HFF-Myc (cell line): ENCODE measurements around the gene CYP17A1.
"Not testable (repeated sequence)": the region's sequence is repeated elsewhere in the genome, so short reads cannot be mapped to it uniquely, and the experiment has no call there.

Experiments
- DNase-seq: peaks from one replicate; pipeline ENCODE4 v3.0.0-alpha.2; 2011; ENCODE audit warnings: low read depth; ENCODE audit errors: extremely low read depth
- H3K4me3 ChIP-seq: replicated peaks from 2 replicates; pipeline ENCODE4 v1.5.1; 2011; ENCODE audit warnings: low read depth, mild to moderate bottlenecking, control low read depth, low read length
- TF ChIP-seq, protein P1 (sequence below): IDR thresholded peaks from 2 replicates; pipeline ENCODE4 v1.5.1; 2012; ENCODE audit warnings: mild to moderate bottlenecking, low read depth, low read length, control low read depth; ENCODE audit errors: missing control alignments

The CYP17A1 gene

DNA sequence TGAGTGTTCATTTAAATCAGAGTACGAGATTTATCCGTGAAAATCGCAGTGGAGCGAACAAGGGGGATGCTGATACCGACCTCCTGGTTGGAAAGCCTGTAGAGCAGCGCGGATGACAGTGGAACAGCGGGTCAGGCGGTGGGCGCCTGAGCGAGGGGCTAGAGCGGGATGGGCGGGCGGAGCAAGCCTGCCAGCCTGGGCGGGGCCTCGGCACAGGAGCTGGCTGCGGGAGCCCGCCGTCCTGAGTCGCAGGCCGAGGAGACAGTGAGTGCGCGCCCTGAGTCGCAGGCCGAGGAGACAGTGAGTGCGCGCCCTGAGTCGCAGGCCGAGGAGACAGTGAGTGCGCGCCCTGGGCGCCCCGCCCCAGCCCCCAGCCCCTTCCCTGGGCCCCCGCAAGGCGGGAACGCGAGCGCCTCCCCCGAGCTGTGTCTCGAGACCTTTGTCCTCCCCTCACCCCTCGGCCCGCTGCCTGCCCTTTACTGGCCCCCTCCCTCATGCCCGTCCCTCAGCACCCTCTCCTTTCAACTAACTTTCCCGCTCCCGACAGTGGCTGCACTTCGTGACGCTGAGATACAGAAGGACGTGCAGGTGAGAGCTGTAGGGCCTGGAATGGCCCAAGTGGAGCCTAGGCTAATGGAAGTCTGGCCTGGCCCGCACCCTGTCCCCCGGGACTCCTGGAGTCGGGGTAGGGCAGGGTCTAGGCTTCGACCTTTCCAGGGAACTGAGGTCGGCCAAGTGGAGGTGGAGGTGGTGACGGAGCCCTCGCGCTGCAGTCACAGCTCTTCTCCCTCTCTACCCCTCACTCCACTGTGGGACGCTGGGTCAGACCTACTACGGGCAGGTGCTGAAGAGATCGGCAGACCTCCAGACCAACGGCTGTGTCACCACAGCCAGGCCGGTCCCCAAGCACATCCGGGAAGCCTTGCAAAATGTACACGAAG is 32.3 kb upstream of the CYP17A1 start, which contains the start of gene AS3MT:
TSS of gene AS3MT (plus strand) at position 213 of the 941 bp plus-strand sequence. CDS start at position 336, 123 bp downstream.
- peak within 1 kb of the TSS; percentile 43 for H3K4me3 ChIP-seq
- TF ChIP-seq, protein P1, sequence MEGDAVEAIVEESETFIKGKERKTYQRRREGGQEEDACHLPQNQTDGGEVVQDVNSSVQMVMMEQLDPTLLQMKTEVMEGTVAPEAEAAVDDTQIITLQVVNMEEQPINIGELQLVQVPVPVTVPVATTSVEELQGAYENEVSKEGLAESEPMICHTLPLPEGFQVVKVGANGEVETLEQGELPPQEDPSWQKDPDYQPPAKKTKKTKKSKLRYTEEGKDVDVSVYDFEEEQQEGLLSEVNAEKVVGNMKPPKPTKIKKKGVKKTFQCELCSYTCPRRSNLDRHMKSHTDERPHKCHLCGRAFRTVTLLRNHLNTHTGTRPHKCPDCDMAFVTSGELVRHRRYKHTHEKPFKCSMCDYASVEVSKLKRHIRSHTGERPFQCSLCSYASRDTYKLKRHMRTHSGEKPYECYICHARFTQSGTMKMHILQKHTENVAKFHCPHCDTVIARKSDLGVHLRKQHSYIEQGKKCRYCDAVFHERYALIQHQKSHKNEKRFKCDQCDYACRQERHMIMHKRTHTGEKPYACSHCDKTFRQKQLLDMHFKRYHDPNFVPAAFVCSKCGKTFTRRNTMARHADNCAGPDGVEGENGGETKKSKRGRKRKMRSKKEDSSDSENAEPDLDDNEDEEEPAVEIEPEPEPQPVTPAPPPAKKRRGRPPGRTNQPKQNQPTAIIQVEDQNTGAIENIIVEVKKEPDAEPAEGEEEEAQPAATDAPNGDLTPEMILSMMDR, result no peak
- no peak for DNase-seq

GRCh38 chr10:102868911-102869257 is 31.7 kb upstream of the CYP17A1 start:
- H3K4me3 ChIP-seq, result peak overlapping the region; percentile 43
- DNase-seq, result no peak
- TF ChIP-seq, protein P1, result no peak

- TF ChIP-seq, protein P1, result no peak
- no peak overlapping the region for H3K4me3 ChIP-seq
- no peak for DNase-seq
Measured at GRCh38 chr10:102865620-102866019, 28.4 kb upstream of the CYP17A1 start.

GRCh38 chr10:102863660-102864059 is 26.4 kb upstream of the CYP17A1 start:
- H3K4me3 ChIP-seq, result no peak overlapping the region
- TF ChIP-seq, protein P1, result no peak
- DNase-seq, result no peak

DNA sequence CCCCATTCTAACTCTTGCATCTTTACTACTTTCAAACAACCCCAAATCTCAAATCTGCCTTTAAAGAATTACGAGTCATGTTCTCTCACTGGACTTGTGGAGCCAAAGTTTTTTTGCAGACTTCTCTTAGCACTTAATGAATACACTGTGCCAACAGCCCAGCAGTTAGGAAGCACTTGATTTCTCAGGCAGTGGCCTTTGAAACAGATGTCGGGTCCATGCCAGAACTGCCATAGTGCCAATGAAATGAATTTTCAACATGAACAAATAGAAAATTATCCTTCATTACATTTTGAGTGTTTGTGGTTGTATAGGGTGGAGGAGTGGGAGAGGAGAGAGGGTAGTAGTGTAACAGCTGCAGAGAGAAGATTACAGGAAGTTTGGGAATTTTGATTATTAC is 22.7 kb upstream of the CYP17A1 start:
- no peak for DNase-seq
- TF ChIP-seq, protein P1, result no peak
- no peak overlapping the region for H3K4me3 ChIP-seq

DNA sequence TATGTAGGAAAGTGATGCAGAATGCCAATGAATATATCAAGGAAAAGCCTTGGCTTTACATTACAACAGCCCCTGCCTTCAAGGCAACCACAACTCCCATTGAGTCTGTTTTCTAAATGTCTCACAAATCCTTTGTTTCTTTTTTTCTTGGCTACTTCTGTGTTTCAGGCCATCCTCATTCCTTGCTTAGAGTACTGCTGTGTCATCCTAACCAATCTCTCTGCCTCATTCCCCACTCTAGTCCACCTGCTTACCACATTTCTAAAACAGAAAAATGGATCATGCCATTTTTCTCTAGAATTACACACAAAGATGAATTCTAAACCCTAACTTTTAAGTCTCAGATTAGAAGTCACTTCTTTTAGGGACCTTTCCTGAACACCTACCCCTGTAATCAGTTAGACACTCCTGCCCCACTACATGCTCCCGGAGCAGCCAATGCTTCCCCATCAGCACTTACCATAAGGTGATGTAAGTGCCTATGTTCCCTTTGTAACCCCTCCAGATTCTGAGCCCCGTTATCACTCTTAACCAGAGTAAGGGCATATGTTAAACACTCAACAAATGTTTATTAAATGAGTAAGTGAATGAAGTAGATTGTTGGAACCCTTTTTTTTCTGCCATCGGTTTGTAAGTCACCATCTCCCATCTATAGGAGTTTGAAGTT is 19.7 kb upstream of the CYP17A1 start:
- TF ChIP-seq, protein P1, result no peak
- no peak overlapping the region for H3K4me3 ChIP-seq
- no peak for DNase-seq

DNA sequence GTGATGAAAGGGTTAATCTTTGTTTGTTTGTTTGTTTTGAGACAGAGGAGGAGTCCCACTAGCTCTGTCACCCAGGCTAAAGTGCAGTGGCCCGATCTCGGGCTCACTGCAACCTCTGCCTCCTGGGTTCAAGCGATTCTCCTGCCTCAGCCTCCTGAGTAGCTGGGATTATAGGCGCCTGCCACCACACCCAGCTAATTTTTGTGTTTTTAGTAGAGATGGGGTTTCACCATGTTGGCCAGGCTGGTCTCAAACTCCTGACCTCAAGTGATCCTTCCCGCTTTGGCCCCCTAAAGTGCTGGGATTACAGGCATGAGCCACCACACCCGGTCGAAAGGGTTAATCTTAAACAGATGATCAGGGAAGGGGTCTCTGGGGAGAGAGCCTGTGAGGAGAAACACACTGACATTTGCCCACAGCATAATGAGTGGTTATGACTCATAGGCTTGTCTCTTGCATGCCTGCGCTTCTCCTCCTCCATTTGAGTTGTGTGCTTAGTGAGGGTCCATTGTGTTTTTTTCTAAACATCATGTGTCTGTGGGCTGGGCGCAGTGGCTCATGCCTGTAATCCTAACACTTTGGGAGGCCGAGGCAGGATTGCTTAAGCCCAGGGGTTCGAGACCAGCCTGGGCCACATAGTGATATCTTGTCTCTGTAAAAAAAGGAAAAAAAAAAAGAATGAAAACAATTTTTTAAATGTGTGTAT is 18.7 kb upstream of the CYP17A1 start:
- DNase-seq, result peak; percentile 92
- H3K4me3 ChIP-seq, result not testable (repeated sequence)

GRCh38 chr10:102853237-102853636 is 16.0 kb upstream of the CYP17A1 start:
- DNase-seq, H3K4me3 ChIP-seq: not testable (repeated sequence)
